GM10248 (cell line): ENCODE measurements around the gene CCDC40.

Experiments
- CTCF ChIA-PET: fragments of 300-600 bp; sonication (Branson Sonifier 250); formaldehyde crosslinking; extraction: SDS; loops from one replicate; lab custom pipeline; 2021; ENCODE audit warnings: antibody characterized with exemption; lab: Yijun Ruan, JAX
- POLR2A ChIA-PET: fragments of 350-650 bp; sonication (Branson Sonifier 250); formaldehyde crosslinking; extraction: SDS; loops from one replicate; lab custom pipeline; 2020; ENCODE audit warnings: antibody characterized with exemption; lab: Yijun Ruan, JAX
- DNase-seq: peaks from one replicate; pipeline ENCODE4 v3.0.0; 2012; ENCODE audit errors: extremely low spot score
- CTCF ChIP-seq: IDR thresholded peaks from 2 replicates; pipeline ENCODE4 v1.5.1; 2012; ENCODE audit warnings: mild to moderate bottlenecking, low read depth; ENCODE audit errors: extremely low read depth, missing control alignments, control extremely low read depth

The CCDC40 gene

GRCh38 chr17:80053102-80053501 lies 16.7 kb downstream of the CCDC40 start:
- ChIA-PET CTCF (no interaction called here), POLR2A (no interaction called here)

GRCh38 chr17:80055597-80055996 lies 19.2 kb downstream of the CCDC40 start:
- ChIA-PET CTCF (no interaction called here), POLR2A (no interaction called here)
- DNase-seq: no peak
- TF ChIP-seq CTCF: no peak

More at GRCh38 chr17:80053102-80053501, 16.7 kb downstream of the CCDC40 start:
- DNase-seq: no peak
- no peak for TF ChIP-seq CTCF

GRCh38 chr17:80058311-80058955 lies 22.0 kb downstream of the CCDC40 start:
- TF ChIP-seq CTCF: no peak
- POLR2A ChIA-PET: no interaction called here
- CTCF ChIA-PET: interaction anchor here (1.5 kb wide), 1 partner anchor 50 kb away, joined by 3 read pairs; no protein-coding TSS in a partner anchor
- DNase-seq: no peak

- ChIA-PET CTCF (no interaction called here), POLR2A (no interaction called here)
- TF ChIP-seq CTCF: no peak
- DNase-seq: no peak
These were observed 24.2 kb downstream of the CCDC40 start for GRCh38 chr17:80060644-80061043.

- DNase-seq: no peak
- TF ChIP-seq CTCF: no peak
- CTCF ChIA-PET: no interaction called here
- POLR2A ChIA-PET: no interaction called here
These were observed 25.0 kb downstream of the CCDC40 start for GRCh38 chr17:80061421-80061820.

- DNase-seq: no peak
- ChIA-PET CTCF (interaction anchor here (1.0 kb wide), 1 partner anchor 19 kb away, joined by 3 read pairs; no protein-coding TSS in a partner anchor), POLR2A (no interaction called here)
- TF ChIP-seq CTCF: no peak
These were observed 27.6 kb downstream of the CCDC40 start for GRCh38 chr17:80063830-80064585.
